ENCODE results near the gene FARS2.
A peak's percentile ranks its signal among the peaks of the same experiment; 100 is the strongest.

FARS2 gene

DNA sequence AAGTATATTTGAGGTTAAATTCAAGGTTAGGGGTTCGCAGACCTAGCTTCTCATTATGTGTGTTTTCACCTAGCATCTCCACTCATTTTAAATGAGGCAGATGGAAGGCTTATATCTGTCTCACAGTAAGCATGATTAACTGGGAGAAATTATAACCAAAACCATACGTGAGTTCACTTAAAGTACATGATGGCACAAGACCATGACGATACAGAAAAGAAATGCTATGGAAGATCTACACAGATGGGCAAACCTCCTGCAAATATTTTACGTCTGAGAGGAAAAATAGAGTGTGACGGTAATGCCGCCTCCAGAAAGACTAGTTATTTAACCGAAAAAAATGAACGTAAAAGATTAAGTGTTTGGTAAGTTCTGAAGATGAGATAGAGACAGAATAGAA is 337.8 kb downstream of the FARS2 start:
- no peak for DNase-seq

- no peak for DNase-seq
Measured at GRCh38 chr6:5605937-5606336, 344.6 kb downstream of the FARS2 start.

DNA sequence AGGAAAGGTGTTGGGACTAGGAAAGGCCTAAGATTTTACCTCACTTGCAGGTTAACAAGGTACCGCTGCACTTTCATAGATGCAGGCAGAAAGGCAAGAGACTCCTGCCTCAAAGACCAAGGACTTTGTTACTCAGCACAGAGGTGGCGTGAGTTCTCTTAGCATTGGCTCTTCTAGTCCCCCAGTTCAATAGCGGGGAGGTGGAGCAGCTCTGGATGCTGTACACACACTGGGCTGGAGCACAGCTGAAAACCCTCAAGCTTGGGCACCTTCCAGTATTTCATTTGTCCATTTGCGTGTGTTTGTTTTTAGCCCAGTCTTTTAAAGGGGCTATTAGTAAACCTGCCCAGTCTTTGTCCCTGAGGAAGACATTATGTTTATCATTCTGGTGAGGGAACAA is 345.2 kb downstream of the FARS2 start:
- no peak for DNase-seq

DNA sequence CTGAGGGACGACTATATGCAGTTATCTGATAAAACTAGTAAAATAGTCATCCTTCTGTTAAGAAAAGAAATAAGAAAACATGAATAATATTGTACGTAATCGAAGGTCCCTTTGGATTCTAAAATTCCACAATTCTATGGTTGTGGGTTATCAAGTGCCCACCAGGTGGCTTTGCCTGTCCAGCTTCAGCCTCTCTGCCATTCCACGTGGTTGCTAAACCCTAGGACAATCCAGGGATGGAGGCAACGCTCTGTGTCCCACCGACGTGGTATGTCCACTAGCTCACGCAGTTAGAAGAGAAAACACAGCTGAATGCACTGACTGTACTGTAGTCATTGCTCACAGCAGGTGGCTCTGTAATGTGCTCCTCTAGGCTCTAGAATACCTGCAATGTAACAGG is 349.3 kb downstream of the FARS2 start:
- DNase-seq, result no peak

- DNase-seq, result no peak
Measured at GRCh38 chr6:5617179-5617578, 355.9 kb downstream of the FARS2 start.

DNA sequence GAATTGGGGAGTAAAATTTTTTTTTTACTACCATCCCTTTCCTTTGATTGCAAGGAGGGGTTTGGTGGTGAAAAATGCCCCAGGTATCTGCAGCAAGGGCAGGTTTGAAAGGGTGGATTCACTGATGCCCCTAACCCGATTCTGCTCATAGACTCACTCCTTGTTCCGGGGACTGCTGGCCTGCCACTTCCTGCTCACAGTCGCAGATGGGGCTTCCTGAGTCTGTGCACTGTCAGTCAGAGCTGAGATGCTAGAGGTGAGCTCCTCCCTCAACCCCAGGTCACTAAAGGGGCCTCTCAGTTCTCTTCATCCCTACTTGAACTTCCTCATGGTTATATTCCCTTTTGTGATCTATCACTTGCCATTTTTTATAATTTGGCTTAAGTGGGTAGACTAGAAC is 357.9 kb downstream of the FARS2 start:
- peak; percentile 20 for DNase-seq

DNA sequence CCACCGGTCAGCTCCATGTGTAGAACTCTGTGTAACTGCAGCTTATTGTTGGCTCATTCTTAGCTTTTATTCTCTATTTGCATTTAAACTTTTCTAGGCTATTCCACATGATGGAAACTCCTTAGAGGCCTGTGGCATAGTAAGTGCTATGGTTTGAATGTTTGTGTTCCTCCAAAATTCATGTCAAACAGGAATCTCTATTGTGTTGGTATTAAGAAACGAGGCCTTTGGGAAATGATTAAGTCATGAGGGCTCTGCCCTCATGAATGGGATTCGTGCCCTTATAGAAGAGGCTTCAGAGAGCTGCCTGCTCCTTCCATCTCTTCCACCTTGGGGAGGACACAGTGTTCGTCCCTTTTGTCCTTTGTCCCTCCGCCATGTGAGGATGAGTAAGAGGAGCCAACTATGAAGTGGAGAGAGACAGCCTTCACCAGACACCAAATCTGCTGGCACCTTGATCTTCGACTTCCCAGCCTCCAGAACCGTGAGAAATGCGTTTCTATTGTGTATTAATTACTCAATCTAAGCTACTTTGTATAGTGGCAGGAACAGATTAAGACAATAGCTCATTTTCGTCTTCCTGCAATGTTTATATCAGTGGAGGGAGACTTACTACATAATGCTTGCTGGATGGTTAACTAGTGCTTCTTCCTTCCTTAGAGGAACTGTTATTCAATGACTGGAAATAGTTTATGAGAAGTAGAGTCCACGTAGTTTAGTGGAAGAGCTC is 361.1 kb downstream of the FARS2 start:
- DNase-seq, result no peak

DNA sequence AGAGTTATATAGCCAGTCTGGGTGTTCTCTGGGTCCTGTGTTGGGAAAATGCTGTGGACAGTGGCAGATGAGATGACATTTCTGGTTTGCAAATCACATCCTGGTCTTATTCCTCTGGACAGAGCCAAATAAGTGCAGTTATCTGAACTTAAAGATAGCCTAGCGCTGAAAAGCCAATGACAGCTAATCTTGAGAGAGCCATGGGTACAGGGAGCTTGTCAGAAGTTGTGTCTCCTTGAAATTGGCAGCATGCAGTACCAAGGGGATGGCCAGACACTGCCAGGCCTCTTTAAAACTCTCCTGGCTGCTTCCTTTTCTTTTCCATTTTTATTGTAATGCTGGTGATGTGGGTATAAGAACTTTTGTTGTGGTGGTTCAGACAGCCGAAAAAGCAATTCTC is 362.5 kb downstream of the FARS2 start:
- no peak for DNase-seq

GRCh38 chr6:5624256-5624655 is 362.9 kb downstream of the FARS2 start:
- no peak for DNase-seq

DNA sequence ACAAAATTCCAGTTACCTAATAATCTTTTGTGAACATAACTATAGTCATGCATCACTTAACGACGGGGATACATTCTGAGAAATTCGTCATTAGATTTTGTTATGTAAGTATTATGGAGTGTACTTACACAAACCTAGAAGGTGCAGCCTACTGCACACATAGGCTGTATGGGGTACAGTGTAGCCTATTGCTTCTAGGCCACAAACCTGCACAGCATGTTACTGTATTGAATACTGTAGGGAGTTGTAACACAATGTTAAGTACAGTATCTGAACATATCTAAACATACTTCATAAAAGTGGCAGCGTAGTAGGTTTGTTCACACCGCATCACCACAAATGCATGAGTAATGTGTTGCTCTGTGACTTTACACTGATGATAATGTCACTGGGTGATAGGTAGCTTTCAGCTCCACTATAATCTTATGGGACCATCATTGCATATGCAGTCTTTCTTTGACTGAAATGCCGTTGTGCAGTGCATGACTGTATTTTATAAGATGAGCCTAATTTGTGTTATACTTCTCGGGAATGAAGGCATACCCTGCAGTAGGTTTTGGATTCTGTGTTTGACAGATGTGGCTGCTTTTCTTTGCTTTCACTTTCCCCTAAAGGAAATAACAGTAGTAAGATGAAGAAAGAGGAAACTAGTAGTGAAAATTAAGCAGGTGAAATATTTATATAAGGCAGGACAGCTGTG is 365.6 kb downstream of the FARS2 start:
- no peak for DNase-seq

- no peak for DNase-seq
Measured at GRCh38 chr6:5630636-5631035, 369.3 kb downstream of the FARS2 start.

DNA sequence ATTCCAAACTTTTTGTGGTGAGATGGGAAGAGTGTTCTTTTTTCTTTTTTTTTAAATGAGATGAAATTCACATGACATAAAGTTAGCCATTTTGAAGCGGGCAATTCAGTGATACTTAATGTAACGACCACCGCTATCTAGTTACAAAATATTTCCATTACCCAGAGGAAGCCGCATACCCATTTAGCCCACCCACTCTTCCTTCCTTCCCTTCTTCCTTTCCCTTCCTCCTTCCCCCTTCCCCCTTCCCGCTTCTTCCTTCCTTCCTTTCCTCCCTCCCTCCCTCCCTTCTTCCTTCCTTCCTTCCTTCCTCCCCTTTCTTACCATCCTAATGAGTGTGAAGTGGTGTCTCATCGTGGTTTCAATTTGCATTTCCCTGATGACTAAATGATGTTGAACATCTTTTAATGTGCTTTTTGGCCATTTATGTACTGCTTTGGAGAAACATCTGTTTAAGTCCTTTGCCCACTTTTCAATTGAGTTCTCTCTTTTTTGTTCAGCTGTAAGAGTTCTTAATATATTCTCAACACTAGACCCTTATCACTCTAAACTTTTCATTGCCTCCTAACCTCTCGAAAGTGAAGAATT is 371.1 kb downstream of the FARS2 start:
- no peak for DNase-seq

DNA sequence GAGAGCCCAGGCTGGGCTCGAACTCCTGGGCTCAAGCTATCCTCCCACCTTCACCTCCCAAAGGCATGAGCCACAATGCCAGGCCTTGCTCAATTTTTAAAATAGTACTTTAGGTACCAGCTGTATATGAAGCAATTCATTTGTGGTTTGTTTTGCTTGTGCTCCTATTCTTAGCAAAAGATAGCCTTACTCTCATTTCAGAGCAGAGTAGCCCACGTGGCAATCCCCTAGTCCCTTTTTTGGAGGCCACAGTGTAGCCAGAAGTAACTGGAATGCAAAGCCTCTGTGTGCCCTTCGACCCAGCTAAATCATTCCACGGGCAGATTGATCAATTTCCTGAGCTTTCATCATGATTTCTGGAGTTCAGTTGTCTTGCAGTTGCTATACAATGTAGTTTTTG is 373.2 kb downstream of the FARS2 start:
- DNase-seq, result no peak

- no peak for DNase-seq
Measured at GRCh38 chr6:5636210-5637030, 375.1 kb downstream of the FARS2 start.

DNA sequence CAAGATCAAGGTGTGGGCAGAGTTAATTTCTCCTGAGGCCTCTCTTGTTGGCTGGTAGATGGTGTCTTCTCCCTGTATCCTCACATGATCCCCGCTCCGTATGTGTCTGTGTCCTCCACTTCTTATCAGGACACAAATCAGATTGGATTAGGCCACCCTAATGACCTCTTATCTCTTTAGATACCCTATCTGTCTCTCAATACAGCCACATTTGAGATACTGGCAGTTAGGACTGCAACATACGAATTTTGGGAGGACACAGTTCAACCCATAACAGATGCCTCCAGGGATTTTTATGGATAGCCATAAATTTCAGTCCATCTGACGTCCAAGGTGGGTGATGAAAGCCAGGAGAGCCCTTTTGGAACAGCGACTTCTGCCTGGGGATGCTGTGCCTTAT is 376.4 kb downstream of the FARS2 start:
- DNase-seq, result no peak

GRCh38 chr6:5638666-5639065 is 377.4 kb downstream of the FARS2 start:
- no peak for DNase-seq

GRCh38 chr6:5639193-5639592 is 377.9 kb downstream of the FARS2 start:
- DNase-seq, result no peak

DNA sequence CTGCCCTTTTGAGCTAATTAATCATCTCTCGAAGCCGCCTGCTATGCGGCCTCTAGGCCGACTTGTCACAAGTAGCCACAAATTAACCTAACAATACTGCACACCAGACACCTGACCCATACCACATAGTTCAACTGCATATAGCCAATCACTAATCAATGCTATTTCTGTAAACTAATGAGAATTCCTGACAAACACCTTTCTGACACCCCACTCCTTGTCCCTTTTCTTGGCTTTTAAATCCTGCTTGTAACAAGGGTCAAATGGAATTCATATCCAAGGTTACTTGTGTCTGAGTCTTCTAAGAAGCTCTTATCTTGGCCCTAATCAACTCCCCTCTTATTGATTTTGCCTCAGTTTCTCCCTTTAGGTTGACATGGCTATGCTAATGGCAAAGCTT is 379.3 kb downstream of the FARS2 start:
- no peak for DNase-seq

DNA sequence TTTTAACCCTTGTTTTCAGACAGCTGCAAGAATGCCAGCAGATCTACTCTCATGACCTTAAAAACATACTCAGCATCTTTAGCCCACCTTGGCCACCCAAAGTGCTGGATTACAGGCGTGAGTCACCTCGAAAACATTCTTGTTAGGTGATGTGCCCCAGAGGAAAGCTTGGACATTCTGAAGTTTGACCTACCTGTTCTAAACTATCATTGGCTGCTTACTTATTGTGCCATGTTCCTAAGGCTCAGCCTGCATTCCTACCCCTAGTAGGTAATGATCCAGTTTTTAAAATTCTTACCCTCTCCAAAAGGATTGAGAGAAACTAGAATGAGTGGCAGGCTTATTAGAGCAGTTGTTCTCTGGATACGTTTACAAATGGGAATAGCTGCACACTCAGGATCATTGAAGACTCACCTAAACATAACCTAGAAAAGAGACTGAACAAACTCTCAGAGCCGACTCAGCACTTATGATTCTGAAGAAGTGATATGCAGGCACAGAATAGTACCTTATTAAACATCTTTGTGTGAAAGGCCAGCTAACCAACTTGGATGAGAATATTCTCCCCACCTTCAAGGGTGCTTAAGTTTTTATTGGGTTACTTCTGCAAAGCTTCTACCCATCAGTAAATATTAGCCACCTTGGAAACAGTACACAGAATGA is 383.3 kb downstream of the FARS2 start:
- no peak for DNase-seq

DNA sequence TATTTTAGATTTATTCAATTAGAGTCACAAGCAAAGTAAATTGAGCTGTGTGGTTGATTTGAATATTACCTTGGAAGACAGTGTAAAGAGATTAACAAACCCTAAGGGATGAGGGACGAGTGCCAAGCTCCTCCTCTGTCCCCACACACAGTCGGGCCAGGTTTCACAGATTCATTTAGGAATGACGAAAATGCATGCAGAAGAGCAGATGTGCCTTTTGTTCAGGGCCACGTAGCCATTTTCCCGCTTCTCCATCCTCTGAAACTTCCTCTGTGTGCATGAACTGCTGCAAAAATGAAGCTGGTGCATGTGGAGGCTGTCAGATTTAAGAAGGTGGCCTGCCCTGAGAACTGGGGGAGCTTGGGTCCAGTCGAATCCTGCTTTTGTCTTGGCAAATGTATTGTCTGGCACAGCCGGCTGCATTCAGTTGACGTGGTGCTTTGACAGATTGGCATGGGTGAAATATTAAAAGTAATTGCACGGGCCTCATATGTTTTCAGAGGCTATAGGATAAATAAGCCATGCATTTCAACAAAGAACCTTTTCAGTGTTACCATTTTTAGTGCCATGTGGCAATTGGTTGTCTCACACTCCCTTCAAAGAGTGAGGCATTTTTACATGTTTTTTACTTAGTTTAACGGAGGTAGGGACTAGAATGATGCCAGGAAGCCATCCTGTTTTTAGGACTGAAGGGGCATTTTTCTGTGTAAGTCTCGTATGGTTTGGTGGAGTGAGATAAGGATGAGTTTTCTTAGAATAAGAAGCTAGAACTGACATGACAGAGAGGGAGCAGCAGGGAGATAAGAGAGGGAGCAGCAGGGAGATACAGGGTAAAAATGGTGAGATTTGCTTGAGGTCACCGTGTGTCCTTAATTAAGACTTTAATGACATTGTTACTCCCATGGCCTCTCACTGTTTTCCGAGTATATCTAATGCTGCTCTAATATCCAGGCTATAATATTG is 384.3 kb downstream of the FARS2 start:
- DNase-seq, result no peak

GRCh38 chr6:5652406-5653137 is 391.3 kb downstream of the FARS2 start:
- DNase-seq, result no peak

Measured in activated effector memory CD4-positive, alpha-beta T cell treated with Interleukin-2 at 50 U/mL for 16 hours (primary cell).